Glomerular visceral epithelial cell (primary cell): Measurements from ENCODE around the gene PSRC1.

Experiments
- DNase-seq: peaks from one replicate; pipeline ENCODE4 v3.0.0-alpha.2; 2016; ENCODE audit errors: extremely low spot score

PSRC1 gene

DNA sequence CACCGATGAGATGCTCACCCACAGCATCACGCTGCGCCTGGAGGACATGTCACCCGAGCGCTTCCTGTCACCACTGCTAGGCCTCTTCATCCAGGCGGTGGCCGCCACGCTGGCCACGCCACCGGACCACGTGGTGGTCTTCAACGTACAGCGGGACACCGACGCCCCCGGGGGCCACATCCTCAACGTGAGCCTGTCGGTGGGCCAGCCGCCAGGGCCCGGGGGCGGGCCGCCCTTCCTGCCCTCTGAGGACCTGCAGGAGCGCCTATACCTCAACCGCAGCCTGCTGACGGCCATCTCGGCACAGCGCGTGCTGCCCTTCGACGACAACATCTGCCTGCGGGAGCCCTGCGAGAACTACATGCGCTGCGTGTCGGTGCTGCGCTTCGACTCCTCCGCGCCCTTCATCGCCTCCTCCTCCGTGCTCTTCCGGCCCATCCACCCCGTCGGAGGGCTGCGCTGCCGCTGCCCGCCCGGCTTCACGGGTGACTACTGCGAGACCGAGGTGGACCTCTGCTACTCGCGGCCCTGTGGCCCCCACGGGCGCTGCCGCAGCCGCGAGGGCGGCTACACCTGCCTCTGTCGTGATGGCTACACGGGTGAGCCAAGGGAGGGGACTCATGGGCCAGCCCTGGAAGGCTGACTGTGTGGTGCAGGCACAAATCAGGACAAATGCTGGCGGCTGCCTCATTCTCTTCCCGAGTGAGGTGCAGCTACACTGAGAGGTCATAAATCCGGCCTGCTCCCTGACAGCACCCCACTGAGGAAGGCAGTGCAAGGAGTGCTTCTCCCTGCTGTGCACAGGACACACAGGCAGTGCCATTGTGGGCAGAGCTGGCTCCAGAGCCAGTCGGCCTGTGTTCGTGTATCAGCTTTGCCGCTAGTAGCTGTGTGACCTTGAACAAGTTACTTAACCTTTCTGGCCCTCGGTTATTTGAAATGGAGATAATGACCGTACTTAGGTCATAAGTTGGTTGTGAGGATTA lies 24.2 kb downstream of the PSRC1 start:
- no peak for DNase-seq

DNA sequence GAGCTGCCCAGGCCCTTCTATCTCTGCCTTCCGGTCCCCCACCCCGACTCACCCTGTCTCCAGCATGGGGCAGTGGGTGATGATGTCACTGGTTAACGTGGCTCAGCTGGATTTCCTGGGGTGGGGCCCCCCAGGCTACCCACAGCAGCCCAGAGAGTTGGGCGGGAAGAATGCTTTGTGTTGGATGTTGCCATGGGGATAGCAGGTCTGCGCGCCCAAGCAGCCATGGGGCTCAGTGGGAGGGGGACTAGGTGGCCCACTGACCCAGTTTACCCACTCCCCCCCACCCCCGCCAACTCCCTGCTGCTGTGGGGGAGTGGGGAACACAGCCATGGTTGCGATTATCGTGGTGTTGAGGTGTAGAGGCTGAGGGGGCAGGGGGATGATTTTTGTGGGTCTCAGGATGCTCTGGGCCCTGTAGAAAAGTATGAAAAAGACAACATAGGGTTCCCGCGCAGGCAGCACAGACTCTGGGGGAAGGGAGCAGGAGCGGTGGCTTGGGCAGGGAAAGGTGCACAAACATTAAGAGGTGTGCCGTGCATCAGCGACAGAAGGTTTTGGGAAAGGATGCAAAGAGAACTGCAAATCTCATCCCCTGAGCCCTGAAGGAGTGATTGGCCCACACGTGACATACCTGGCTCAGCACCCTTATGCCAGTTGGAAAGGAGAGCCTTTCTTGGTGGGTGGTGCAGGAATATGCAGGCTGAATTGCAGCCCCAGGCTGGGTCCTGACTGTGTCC lies 25.1 kb downstream of the PSRC1 start:
- no peak for DNase-seq

- DNase-seq = peak; percentile 42
Observed at GRCh38 chr1:109256971-109257681, 25.8 kb downstream of the PSRC1 start.

GRCh38 chr1:109256085-109256484 lies 26.9 kb downstream of the PSRC1 start:
- no peak for DNase-seq

- no peak for DNase-seq
Observed at GRCh38 chr1:109255678-109256077, 27.3 kb downstream of the PSRC1 start.

- no peak for DNase-seq
Observed at GRCh38 chr1:109255097-109255651, 27.8 kb downstream of the PSRC1 start.

DNA sequence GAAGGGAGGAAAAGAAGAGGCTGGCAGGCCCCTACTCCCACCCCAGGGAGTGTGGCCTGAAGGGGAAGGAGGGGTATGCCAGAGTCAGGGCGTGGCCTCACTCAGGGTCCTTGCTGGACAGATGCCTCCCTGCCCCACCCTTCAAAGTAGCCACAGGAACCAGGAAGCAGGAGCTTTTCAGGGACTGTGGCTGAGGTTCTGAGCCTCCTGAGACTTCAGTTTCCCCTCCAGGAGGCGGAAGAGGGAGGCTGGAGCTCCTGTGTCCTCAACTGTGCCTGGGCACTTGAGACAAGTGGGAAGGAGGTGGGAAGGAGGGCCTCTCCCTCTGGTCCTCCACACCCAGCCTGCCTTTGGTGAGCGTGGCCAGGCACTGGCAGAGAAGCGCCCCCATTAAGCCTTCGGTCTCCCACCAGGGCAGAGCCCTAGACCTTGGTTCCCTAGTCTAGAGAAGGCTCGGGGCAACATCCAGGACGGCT lies 28.3 kb downstream of the PSRC1 start:
- peak; percentile 71 for DNase-seq

DNA sequence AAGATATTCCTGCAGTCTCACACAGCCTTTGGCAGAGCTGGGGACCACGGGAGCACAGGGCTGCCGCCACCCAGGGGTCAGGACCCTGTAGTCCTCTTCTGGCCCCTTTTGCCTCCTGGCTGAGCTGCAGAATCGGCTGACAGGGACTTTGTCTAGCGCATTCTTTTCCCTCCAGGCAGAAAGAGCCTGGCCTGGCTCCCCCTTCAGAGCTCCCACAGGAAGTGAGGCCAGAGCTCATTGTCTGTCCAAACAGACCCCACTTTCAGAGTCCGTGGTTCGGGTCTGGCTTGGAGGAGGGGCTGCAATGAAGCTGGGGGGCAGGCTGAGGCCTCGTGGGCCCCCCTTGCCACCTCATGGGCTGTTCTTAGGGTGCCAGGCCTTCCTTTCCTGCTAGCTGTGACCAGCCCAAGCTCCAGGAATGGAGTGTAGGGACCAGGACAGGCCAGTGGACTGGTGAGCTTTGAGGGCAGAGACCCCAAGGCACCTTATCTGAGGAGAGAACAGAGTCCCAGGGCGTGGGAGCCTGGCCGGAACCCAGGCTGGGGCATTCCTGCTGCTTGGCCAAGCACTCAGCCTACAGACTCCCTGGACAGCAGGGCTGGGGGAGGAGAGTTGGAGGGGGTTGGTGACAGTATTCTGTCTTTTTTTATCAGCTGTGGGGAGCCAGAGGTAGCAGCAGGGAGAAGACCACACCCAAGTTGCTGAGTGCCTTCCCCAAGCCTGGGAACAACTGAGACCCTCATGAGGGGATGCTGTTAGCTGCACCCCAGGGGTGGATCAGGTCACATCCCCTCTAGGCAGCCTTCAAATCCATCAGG lies 28.9 kb downstream of the PSRC1 start:
- peak; percentile 83 for DNase-seq

- DNase-seq = peak; percentile 91
Observed at GRCh38 chr1:109252893-109253802, 29.8 kb downstream of the PSRC1 start.

DNA sequence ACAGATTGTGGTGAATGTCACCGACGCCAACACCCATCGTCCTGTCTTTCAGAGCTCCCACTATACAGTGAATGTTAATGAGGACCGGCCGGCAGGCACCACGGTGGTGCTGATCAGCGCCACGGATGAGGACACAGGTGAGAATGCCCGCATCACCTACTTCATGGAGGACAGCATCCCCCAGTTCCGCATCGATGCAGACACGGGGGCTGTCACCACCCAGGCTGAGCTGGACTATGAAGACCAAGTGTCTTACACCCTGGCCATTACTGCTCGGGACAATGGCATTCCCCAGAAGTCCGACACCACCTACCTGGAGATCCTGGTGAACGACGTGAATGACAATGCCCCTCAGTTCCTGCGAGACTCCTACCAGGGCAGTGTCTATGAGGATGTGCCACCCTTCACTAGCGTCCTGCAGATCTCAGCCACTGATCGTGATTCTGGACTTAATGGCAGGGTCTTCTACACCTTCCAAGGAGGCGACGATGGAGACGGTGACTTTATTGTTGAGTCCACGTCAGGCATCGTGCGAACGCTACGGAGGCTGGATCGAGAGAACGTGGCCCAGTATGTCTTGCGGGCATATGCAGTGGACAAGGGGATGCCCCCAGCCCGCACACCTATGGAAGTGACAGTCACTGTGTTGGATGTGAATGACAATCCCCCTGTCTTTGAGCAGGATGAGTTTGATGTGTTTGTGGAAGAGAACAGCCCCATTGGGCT lies 30.6 kb downstream of the PSRC1 start:
- no peak for DNase-seq

GRCh38 chr1:109251277-109252166 lies 31.4 kb downstream of the PSRC1 start:
- DNase-seq = no peak

- DNase-seq = no peak
Observed at GRCh38 chr1:109250454-109251276, 32.3 kb downstream of the PSRC1 start.

GRCh38 chr1:109249654-109250401 lies 33.1 kb downstream of the PSRC1 start:
- no peak for DNase-seq

- peak; percentile 75 for DNase-seq
Observed at GRCh38 chr1:109248797-109249629, 33.9 kb downstream of the PSRC1 start, which contains the start of gene CELSR2. Gene CELSR2 (plus strand): TSS chr1:109249539. CDS start chr1:109250080, 541 bp downstream.

DNA sequence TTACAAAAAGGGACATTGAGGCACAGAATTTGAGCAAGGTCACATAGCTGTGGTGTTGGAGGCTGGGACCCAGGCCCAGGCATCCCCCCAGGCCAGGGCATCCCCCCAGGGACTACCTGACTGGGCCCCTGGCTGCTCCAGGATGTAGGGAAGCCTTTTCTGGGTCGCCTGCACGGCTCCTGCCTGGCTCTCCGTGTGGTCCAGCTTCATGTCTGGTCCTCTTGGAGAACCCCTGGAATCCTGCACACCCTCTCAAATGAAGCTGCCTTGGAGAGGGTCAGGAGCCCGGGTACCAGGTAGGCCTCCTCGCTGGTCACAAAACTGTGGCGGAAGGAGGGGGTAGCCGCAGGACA lies 34.5 kb downstream of the PSRC1 start:
- no peak for DNase-seq
